IMR-90 (cell line): ENCODE measurements around the gene KDM8. TPM values are rescaled to one million over a fixed set of nuclear protein-coding genes. Genes with fewer than 3 reads are reported as not detected.

ENCODE experiments used
- ATAC-seq: fragments of 200-7000 bp; cut with Tn5 transposase; 2 replicates; pipeline ENCODE4 v1.9.1; 2020; ENCODE audit warnings: low read depth, mild to moderate bottlenecking, moderate library complexity
- BruUV-seq: library from RNA; stranded (reverse); fragments of 400-500 nt; replicated peaks from 2 replicates; lab custom pipeline; 2021; lab: Mats Ljungman, UMichigan
- CTCF ChIA-PET: fragments of 300-600 bp; formaldehyde crosslinking; extraction: SDS; loops from one replicate; lab custom pipeline; 2021; ENCODE audit warnings: antibody characterized with exemption; lab: Yijun Ruan, JAX
- POLR2A ChIA-PET: fragments of 300-600 bp; sonication (Branson Sonifier 250); formaldehyde crosslinking; loops from one replicate; lab custom pipeline; 2022; ENCODE audit warnings: antibody characterized with exemption; ENCODE audit not compliant: unreplicated experiment; lab: Charles Lee
- DNase-seq: peaks from one replicate; pipeline ENCODE4 v3.0.0; 2013
- H2AFZ ChIP-seq: replicated peaks from 2 replicates; pipeline ENCODE3; 2013; ENCODE audit warnings: low read length, mild to moderate bottlenecking; ENCODE audit not compliant: poor library complexity
- H2AK5ac ChIP-seq: 2 replicates; pipeline ENCODE4 v1.6.1; 2013; ENCODE audit warnings: low read depth, low read length, inconsistent platforms
- H2AK9ac ChIP-seq: replicated peaks from 2 replicates; pipeline ENCODE3; 2013; ENCODE audit warnings: mild to moderate bottlenecking, low read depth, low read length, moderate library complexity; ENCODE audit not compliant: poor library complexity
- H2BK120ac ChIP-seq: 2 replicates; pipeline ENCODE4 v1.6.1; 2013; ENCODE audit warnings: low read depth, low read length, inconsistent platforms
- H2BK15ac ChIP-seq: 3 replicates; pipeline ENCODE4 v1.6.1; 2013; ENCODE audit warnings: low read depth, low read length, inconsistent platforms
- H2BK20ac ChIP-seq: 2 replicates; pipeline ENCODE4 v1.6.1; 2013; ENCODE audit warnings: low read depth, mild to moderate bottlenecking, inconsistent platforms, low read length, moderate library complexity
- H2BK5ac ChIP-seq: 2 replicates; pipeline ENCODE4 v1.6.1; 2013; ENCODE audit warnings: mild to moderate bottlenecking, low read depth, low read length, inconsistent platforms; ENCODE audit not compliant: poor library complexity, severe bottlenecking
- H3K14ac ChIP-seq: replicated peaks from 2 replicates; pipeline ENCODE4 v1.6.1; 2013; ENCODE audit warnings: low read depth, low read length, inconsistent platforms
- H3K18ac ChIP-seq: 2 replicates; pipeline ENCODE4 v1.6.1; 2013; ENCODE audit warnings: low read depth, low read length, control low read depth
- H3K23ac ChIP-seq: 2 replicates; pipeline ENCODE4 v1.6.1; 2013; ENCODE audit warnings: low read depth, low read length, inconsistent platforms
- H3K27ac ChIP-seq: 2 replicates; pipeline ENCODE4 v1.5.1; 2013; ENCODE audit warnings: mild to moderate bottlenecking, control low read depth, low read length; ENCODE audit not compliant: insufficient read depth
- H3K27me3 ChIP-seq: 2 replicates; pipeline ENCODE4 v1.6.1; 2013; ENCODE audit warnings: low read length; ENCODE audit not compliant: control insufficient read depth, insufficient read depth
- H3K36me3 ChIP-seq: 2 replicates; pipeline ENCODE4 v1.6.1; 2013; ENCODE audit warnings: low read length, mixed read lengths; ENCODE audit not compliant: control insufficient read depth, insufficient read depth
- H3K4ac ChIP-seq: 2 replicates; pipeline ENCODE4 v1.6.1; 2013; ENCODE audit warnings: low read depth, low read length, inconsistent platforms
- H3K4me1 ChIP-seq: 2 replicates; pipeline ENCODE4 v1.6.1; 2013; ENCODE audit warnings: low read length, mixed read lengths; ENCODE audit not compliant: control insufficient read depth, insufficient read depth
- H3K4me2 ChIP-seq: 2 replicates; pipeline ENCODE4 v1.6.1; 2013; ENCODE audit warnings: low read depth, mild to moderate bottlenecking, control low read depth, low read length, moderate library complexity
- H3K4me3 ChIP-seq: 2 replicates; pipeline ENCODE4 v1.5.1; 2013; ENCODE audit warnings: low read depth, mild to moderate bottlenecking, control low read depth, low read length, moderate library complexity; ENCODE audit not compliant: insufficient read depth
- H3K56ac ChIP-seq: 2 replicates; pipeline ENCODE4 v1.6.1; 2013; ENCODE audit warnings: low read length, inconsistent platforms; ENCODE audit not compliant: insufficient read depth; ENCODE audit errors: extremely low read depth
- H3K79me1 ChIP-seq, 2 experiments: 2 replicates each; pipeline ENCODE4 v1.6.1; 2013; ENCODE audit warnings: low read length in 2 of 2, inconsistent platforms in 1 of 2, low read depth in 1 of 2
- H3K9ac ChIP-seq: 2 replicates; pipeline ENCODE4 v1.6.1; 2013; ENCODE audit warnings: low read depth, low read length, control low read depth
- H3K9me1 ChIP-seq: 2 replicates; pipeline ENCODE4 v1.6.1; 2013; ENCODE audit warnings: low read length, inconsistent platforms; ENCODE audit not compliant: insufficient read depth
- H3K9me3 ChIP-seq: 2 replicates; pipeline ENCODE4 v1.6.1; 2013; ENCODE audit warnings: low read length; ENCODE audit not compliant: control insufficient read depth, insufficient read depth
- H4K20me1 ChIP-seq: 2 replicates; pipeline ENCODE4 v1.6.1; 2013; ENCODE audit warnings: low read length, inconsistent platforms; ENCODE audit not compliant: insufficient read depth
- H4K5ac ChIP-seq: 2 replicates; pipeline ENCODE4 v1.6.1; 2013; ENCODE audit warnings: mild to moderate bottlenecking, low read depth, low read length, control low read depth
- H4K8ac ChIP-seq, 2 experiments: 2 replicates each; pipeline ENCODE4 v1.6.1; 2013; ENCODE audit warnings: low read depth in 2 of 2, low read length in 2 of 2, control low read depth in 1 of 2, inconsistent platforms in 1 of 2
- H4K91ac ChIP-seq: 2 replicates; pipeline ENCODE4 v1.6.1; 2013; ENCODE audit warnings: low read depth, low read length, inconsistent platforms; ENCODE audit not compliant: insufficient read depth
- CEBPB ChIP-seq: IDR thresholded peaks from 2 replicates; pipeline ENCODE4 v1.6.1; 2012; ENCODE audit warnings: low read depth, low read length, improper control_type of control experiment
- MAZ ChIP-seq: IDR thresholded peaks from 2 replicates; pipeline ENCODE4 v1.6.1; 2012; ENCODE audit warnings: low read depth, mild to moderate bottlenecking, low read length, improper control_type of control experiment, moderate library complexity, borderline replicate concordance
- NFE2L2 ChIP-seq: fragments of 150-350 bp; IDR thresholded peaks from 2 replicates; pipeline ENCODE4 v1.6.1; 2016; ENCODE audit warnings: low read depth, mild to moderate bottlenecking, low read length
- WGBS, 2 experiments: methylation state at CpG; one replicate each; pipeline versions ENCODE4 v1.1.5 to v1.1.7; 2013; ENCODE audit warnings: missing lambda C conversion rate in 2 of 2; ENCODE audit not compliant: insufficient read length in 1 of 2; ENCODE audit errors: extremely low coverage in 2 of 2; 5-methylcytosine and 5-hydroxymethylcytosine counted together
- dilution Hi-C: fragments of 300-500 bp; cut with HindIII; formaldehyde crosslinking; loops from one replicate; pipeline ENCODE4 v1.14.3; 2018; ENCODE audit warnings: low sequenced_read_pairs; ENCODE audit not compliant: unreplicated experiment
- in situ Hi-C: fragments of 300-500 bp; cut with MboI; formaldehyde crosslinking; loops from 3 replicates; pipeline ENCODE4 v1.14.3; 2019; ENCODE audit warnings: low sequenced_read_pairs, inconsistent platforms, mixed read lengths
- intact Hi-C: fragments of 100-400 bp; cut with micrococcal nuclease; formaldehyde crosslinking; loops from 2 replicates; pipeline ENCODE4 v1.10.0; 2022
- polyA plus RNA-seq, 3 experiments: library from polyadenylated mRNA; depleted of rRNA; stranded (reverse); fragments of >200 nt; gene quantifications; 2 replicates each; pipeline ENCODE4 v1.2.3, GENCODE V29; 2012; ENCODE audit warnings: low replicate concordance in 1 of 3
- total RNA-seq: library from RNA; depleted of rRNA; stranded (reverse); fragments of >200 nt; gene quantifications from 2 replicates; pipeline ENCODE4 v1.2.3, GENCODE V29; 2012
- TF ChIP-seq, protein P1 (sequence below): fragments of 150-350 bp; IDR thresholded peaks from 2 replicates; pipeline ENCODE4 v1.6.1; 2016; ENCODE audit warnings: low read depth, mild to moderate bottlenecking, low read length, moderate library complexity, borderline replicate concordance

KDM8 gene
- total and polyA plus RNA-seq, 2 of the 4 experiments (the other 2 are of a cell fraction), result 3.2 to 3.8 TPM

- BruUV-seq, result no TSS peak
- 19% methylated on average over 12 of the region's 30 CpGs; no CpG with 5 or more reads in 1 of the 2 experiments for WGBS, 2 experiments
- Histone ChIP-seq H3K9me1 (peaks cover 16% of the 10 kb centered on the region), H2BK5ac (peak overlapping the region; percentile 93), H3K79me1 (peaks cover 0 to 15% of the 10 kb centered on the region in 2 experiments; a peak in 2 of 4 replicates), H3K27ac (peak overlapping the region; percentile 75), H4K91ac (peak overlapping the region; percentile 96), H3K4ac (peak overlapping the region; percentile 98), H2AK9ac (peak overlapping the region; percentile 21), H4K8ac (peak overlapping the region; percentile 73 to 96), H4K20me1 (no peaks in the 10 kb centered on the region; the same call in 1 of the 2 replicates), H3K36me3 (peaks cover 22% of the 10 kb centered on the region), H3K4me2 (peak overlapping the region; percentile 40), H2BK20ac (peak overlapping the region; percentile 91), H2BK120ac (peak overlapping the region; percentile 91), H3K27me3 (no peaks in the 10 kb centered on the region), H3K4me3 (no peak overlapping the region), H3K4me1 (peaks cover 23% of the 10 kb centered on the region), H3K9ac (peak overlapping the region; percentile 7; the same call in 1 of the 2 replicates), H3K56ac (peak overlapping the region; percentile 53), H3K14ac (peak overlapping the region; percentile 85), H3K18ac (peak overlapping the region; percentile 58), H3K9me3 (no peaks in the 10 kb centered on the region), H2AK5ac (peak overlapping the region; percentile 92), H3K23ac (peak overlapping the region; percentile 93), H4K5ac (peak overlapping the region; percentile 79), H2BK15ac (peak overlapping the region; percentile 98; the same call in 2 of the 3 replicates), H2AFZ (peak overlapping the region; percentile 90)
- TF ChIP-seq MAZ (peak; percentile 28; the same call in 1 of the 2 replicates), CEBPB (peak; percentile 7; the same call in 1 of the 2 replicates), NFE2L2 (no peak)
- TF ChIP-seq, protein P1, sequence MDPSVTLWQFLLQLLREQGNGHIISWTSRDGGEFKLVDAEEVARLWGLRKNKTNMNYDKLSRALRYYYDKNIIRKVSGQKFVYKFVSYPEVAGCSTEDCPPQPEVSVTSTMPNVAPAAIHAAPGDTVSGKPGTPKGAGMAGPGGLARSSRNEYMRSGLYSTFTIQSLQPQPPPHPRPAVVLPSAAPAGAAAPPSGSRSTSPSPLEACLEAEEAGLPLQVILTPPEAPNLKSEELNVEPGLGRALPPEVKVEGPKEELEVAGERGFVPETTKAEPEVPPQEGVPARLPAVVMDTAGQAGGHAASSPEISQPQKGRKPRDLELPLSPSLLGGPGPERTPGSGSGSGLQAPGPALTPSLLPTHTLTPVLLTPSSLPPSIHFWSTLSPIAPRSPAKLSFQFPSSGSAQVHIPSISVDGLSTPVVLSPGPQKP, result no peak
- ATAC-seq, result peak; percentile 61
- POLR2A ChIA-PET, result interaction anchor here (1.2 kb wide), 1 partner anchor 19 kb away, joined by 5 read pairs; the partner anchor contains the start of gene KDM8
- in situ Hi-C loops, result no loop called here
- dilution Hi-C loops, result no loop called here
- intact Hi-C loops, result loop anchor here (1.0 kb wide), 1 partner anchor 45 kb away; no protein-coding TSS in a partner anchor
- DNase-seq, result peak; percentile 76
- CTCF ChIA-PET, result interaction anchor here (0.7 to 2.1 kb wide), 4 partner anchors 12 to 145 kb away, joined by 3 to 9 read pairs (median 4); no protein-coding TSS in a partner anchor
Measured at GRCh38 chr16:27222249-27223225, 19.2 kb downstream of the KDM8 start.
